ENCODE results near the gene SLC4A11.

SLC4A11 gene

DNA sequence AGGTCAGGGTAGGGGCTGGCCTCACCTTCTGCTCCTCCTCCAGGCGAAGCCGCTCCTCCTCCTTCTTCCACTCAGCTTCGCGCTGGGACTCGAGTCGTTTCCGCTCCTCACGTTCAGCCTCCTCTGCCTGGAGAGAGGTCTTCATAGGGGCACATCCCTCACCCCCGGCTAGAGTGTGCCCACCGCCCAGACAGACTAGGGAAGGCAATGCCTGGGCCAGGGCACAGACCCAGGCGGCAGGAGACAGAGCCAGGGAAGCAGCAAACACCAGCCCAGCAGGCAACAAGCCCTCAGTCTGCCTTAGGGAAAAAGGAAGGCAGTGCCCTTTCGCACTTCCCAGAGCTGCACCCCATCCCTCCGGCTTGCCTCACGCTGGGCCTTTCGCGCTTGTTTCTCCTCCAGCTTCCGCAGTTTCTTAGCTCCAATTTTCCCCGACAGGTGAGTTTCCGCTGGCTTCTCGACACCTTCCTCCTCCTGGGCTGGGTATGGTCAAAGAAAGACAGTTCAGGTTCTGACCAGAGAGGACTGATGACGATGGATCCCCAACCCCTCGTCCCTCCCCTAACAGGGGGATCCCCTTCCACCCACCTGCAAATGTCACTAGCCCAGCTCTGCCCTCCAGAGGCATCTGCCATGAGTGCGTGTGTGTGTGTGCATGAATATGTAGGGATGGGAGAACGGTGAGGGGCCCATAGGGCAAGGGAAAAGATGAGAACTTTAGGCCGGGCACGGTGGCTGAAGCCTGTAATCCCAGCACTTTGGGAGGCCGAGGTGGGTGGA lies 38.8 kb downstream of the SLC4A11 start:
- Histone ChIP-seq H3F3A (ENCODE audit: insufficient read depth) (no peaks in the 10 kb centered on the region), H3K36me3 (ENCODE audit: low read length) (no peaks in the 10 kb centered on the region; the same call in 1 of the 2 replicates), H4K20me1 (ENCODE audit: low read depth, low read length) (no peaks in the 10 kb centered on the region), H3K9me3 (ENCODE audit: insufficient read depth, low read length) (no peaks in the 10 kb centered on the region), H3K4me2 (ENCODE audit: low read depth, low read length, poor library complexity, severe bottlenecking) (no peak overlapping the region), H3K9me2 (replicated peaks; ENCODE audit: insufficient read depth, low read length) (no peaks in the 10 kb centered on the region), H3K79me2 (ENCODE audit: insufficient read depth, low read length) (peaks cover 11% of the 10 kb centered on the region), H3K4me3 (ENCODE audit: insufficient read depth, low read length, poor library complexity, severe bottlenecking) (no peak overlapping the region), H3K9ac (ENCODE audit: low read length) (no peak overlapping the region), H3K27me3 (ENCODE audit: low read length) (no peaks in the 10 kb centered on the region), H2AFZ (ENCODE audit: low read depth, low read length, severe bottlenecking) (no peak overlapping the region), H3K27ac (ENCODE audit: low read depth, low read length) (no peak overlapping the region)
- TF ChIP-seq EZH2phosphoT487 (conservative IDR thresholded peaks at IDR 0.05; ENCODE audit: low read length): no peak
- TF ChIP-seq, protein P1, sequence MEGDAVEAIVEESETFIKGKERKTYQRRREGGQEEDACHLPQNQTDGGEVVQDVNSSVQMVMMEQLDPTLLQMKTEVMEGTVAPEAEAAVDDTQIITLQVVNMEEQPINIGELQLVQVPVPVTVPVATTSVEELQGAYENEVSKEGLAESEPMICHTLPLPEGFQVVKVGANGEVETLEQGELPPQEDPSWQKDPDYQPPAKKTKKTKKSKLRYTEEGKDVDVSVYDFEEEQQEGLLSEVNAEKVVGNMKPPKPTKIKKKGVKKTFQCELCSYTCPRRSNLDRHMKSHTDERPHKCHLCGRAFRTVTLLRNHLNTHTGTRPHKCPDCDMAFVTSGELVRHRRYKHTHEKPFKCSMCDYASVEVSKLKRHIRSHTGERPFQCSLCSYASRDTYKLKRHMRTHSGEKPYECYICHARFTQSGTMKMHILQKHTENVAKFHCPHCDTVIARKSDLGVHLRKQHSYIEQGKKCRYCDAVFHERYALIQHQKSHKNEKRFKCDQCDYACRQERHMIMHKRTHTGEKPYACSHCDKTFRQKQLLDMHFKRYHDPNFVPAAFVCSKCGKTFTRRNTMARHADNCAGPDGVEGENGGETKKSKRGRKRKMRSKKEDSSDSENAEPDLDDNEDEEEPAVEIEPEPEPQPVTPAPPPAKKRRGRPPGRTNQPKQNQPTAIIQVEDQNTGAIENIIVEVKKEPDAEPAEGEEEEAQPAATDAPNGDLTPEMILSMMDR (IDR thresholded peaks at IDR 0.05; ENCODE audit: insufficient read depth, low read length, poor library complexity, severe bottlenecking): no peak

DNA sequence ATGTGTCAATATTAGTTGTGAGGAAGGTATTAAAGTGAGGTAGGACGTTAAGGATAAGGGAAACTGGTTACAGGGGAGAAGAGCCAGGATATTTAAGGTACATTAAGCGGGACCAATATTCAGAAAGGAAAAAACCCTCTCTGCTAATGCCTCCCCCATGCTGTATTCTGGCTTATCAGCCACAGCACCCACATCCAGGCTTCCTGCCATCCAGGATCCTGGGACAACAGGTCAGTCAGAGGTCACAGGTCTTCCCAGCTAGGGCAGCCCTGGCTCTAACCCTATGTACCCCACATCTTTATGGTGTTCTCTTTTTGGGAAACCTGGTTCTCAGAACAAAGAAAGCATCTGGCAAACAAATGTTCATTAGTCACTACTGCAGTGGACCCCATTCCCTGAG lies 39.8 kb downstream of the SLC4A11 start:
- no peaks in the 10 kb centered on the region for H3F3A ChIP-seq (ENCODE audit: insufficient read depth)
- H3K79me2 ChIP-seq (ENCODE audit: insufficient read depth, low read length): peaks cover 11% of the 10 kb centered on the region
- no peak overlapping the region for H3K27ac ChIP-seq (ENCODE audit: low read depth, low read length)
- no peak overlapping the region for H3K4me3 ChIP-seq (ENCODE audit: insufficient read depth, low read length, poor library complexity, severe bottlenecking)
- H4K20me1 ChIP-seq (ENCODE audit: low read depth, low read length): no peaks in the 10 kb centered on the region
- no peaks in the 10 kb centered on the region for H3K27me3 ChIP-seq (ENCODE audit: low read length)
- TF ChIP-seq EZH2phosphoT487 (conservative IDR thresholded peaks at IDR 0.05; ENCODE audit: low read length): no peak
- TF ChIP-seq, protein P1 (IDR thresholded peaks at IDR 0.05; ENCODE audit: insufficient read depth, low read length, poor library complexity, severe bottlenecking): no peak
- H3K9ac ChIP-seq (ENCODE audit: low read length): no peak overlapping the region
- no peak overlapping the region for H3K4me2 ChIP-seq (ENCODE audit: low read depth, low read length, poor library complexity, severe bottlenecking)
- H3K36me3 ChIP-seq (ENCODE audit: low read length): no peaks in the 10 kb centered on the region; the same call in 1 of the 2 replicates
- no peaks in the 10 kb centered on the region for H3K9me3 ChIP-seq (ENCODE audit: insufficient read depth, low read length)
- no peaks in the 10 kb centered on the region for H3K9me2 ChIP-seq (replicated peaks; ENCODE audit: insufficient read depth, low read length)
- H2AFZ ChIP-seq (ENCODE audit: low read depth, low read length, severe bottlenecking): no peak overlapping the region

DNA sequence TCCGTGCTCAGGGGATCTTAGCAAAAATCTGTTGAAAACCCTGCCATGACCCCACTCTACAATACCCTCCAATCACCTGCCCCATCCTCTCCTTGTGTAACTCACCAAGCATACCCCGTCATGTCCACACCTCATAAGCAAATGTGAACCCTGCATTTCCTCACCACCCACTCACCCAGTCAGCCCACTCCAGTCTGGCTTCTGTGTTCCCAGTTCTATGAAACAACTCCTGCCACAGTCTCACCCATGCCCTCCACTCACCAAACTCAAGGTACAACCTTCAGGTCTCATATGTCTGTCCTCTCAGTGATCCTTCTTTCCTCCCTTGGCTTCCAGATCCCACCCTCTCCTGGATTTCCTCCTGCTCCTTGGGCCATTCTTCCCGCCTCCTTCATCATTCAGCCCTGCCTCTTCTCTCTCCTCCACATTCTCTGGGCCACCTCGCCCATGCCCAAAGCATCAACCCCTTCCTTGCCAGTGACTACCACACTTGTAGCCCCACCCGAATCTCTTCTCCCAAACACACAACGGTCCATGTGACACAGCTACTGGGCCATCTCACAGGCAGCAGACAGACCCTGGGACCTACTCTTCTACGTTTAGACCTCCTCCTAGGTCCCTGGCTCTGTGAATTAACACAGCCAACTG lies 43.3 kb downstream of the SLC4A11 start:
- TF ChIP-seq, protein P1 (IDR thresholded peaks at IDR 0.05; ENCODE audit: insufficient read depth, low read length, poor library complexity, severe bottlenecking): no peak
- no peak for TF ChIP-seq EZH2phosphoT487 (conservative IDR thresholded peaks at IDR 0.05; ENCODE audit: low read length)
- no peak overlapping the region for H3K4me2 ChIP-seq (ENCODE audit: low read depth, low read length, poor library complexity, severe bottlenecking)
- H3F3A ChIP-seq (ENCODE audit: insufficient read depth): no peaks in the 10 kb centered on the region
- H3K4me3 ChIP-seq (ENCODE audit: insufficient read depth, low read length, poor library complexity, severe bottlenecking): no peak overlapping the region
- no peaks in the 10 kb centered on the region for H3K9me2 ChIP-seq (replicated peaks; ENCODE audit: insufficient read depth, low read length)
- H3K27me3 ChIP-seq (ENCODE audit: low read length): no peaks in the 10 kb centered on the region
- no peak overlapping the region for H3K27ac ChIP-seq (ENCODE audit: low read depth, low read length)
- H3K36me3 ChIP-seq (ENCODE audit: low read length): no peaks in the 10 kb centered on the region; the same call in 1 of the 2 replicates
- H3K9me3 ChIP-seq (ENCODE audit: insufficient read depth, low read length): no peaks in the 10 kb centered on the region
- no peak overlapping the region for H2AFZ ChIP-seq (ENCODE audit: low read depth, low read length, severe bottlenecking)
- H3K9ac ChIP-seq (ENCODE audit: low read length): no peak overlapping the region
- H3K79me2 ChIP-seq (ENCODE audit: insufficient read depth, low read length): no peaks in the 10 kb centered on the region
- H4K20me1 ChIP-seq (ENCODE audit: low read depth, low read length): no peaks in the 10 kb centered on the region
